GM18498 (cell line): Measurements from ENCODE around the gene LRRC2.
"Not testable (repeated sequence)": the region's sequence is repeated elsewhere in the genome, so short reads cannot be mapped to it uniquely, and the experiment has no call there.

ENCODE experiments used
- ATAC-seq: cut with Tn5 transposase; IDR thresholded peaks from one replicate; pipeline ENCODE4 v1.9.1; 2021; ENCODE audit warnings: mild to moderate bottlenecking, moderate library complexity; ENCODE audit not compliant: unreplicated experiment

The LRRC2 gene

DNA sequence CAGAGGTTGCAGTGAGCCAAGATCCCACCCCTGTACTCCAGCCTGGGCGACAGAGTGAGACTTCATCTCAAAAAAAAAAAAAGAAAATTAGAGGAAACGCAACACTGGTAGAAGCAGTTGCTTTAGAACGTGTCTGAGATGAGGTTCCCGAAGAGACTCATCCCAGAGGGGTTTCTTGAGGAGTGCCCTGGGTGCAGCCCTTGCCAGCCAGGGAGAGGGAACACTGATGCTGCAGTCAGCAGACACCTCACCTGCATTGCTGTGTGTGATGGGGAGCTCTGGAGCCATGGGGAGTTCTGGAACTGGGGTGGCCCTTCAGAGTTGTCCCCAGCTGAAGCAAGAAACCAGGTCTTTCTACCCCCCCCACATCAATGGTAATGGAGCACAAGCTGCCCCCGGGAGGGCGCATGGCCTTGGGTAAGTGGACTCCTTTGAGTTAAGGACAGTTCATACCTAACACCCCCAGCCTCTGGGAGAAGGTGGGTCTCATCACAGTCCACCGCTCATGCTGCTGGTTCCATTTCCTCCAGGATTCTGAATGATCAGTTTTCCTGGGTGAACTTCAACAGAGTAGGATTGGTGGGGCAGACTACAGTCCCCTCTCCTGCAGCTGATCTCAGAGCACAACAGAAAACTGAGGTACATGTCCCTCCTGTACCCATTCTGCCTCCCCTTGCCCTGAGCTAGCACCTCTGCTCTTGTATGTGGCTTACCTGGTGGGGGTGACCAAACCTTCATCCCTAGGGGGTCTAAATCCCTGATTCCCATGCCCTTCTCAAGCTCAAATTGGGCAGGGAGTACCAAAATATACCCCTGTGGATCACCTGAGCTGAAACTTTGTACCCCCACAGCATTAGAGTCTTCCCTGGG, 18.7 kb upstream of the LRRC2 start:
- no peak for ATAC-seq

DNA sequence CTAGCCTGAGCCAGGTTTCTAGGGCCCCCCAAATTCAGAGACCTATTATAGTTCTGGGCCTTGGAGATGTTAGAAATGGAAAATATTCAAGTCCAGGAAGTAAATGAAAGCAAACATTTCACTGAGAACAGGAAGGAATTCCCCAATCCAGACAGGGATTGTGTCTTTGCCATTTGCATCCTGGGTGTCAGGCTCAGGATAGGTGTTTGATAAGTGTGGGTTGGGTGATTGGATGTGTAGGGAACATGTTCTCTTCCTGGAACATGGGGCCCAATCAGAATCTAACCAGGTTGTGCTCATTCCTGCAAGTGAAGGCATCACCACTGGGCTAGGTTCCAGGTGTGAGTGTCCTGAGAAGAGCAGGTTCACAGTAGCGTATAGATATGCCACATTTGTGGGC, 14.6 kb upstream of the LRRC2 start:
- ATAC-seq: no peak

DNA sequence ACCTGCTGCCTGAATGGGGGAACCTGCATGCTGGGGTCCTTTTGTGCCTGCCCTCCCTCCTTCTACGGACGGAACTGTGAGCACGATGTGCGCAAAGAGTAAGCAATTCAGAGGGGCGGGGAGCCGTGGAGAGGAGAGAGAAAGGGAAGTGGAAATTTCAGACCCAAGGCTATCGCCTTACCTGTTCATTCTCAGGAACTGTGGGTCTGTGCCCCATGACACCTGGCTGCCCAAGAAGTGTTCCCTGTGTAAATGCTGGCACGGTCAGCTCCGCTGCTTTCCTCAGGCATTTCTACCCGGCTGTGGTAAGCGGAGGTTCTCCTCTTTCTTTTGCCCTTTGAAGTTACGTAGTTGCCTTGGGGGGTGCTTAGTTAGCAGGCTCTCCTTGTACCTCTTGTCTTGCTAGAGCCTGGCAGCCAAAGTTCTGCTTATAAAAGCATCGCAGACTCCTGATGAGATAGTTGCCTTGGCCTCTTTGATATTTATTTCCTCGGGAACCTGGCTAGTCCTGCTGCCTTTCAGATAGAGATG, 13.7 kb upstream of the LRRC2 start:
- no peak for ATAC-seq

DNA sequence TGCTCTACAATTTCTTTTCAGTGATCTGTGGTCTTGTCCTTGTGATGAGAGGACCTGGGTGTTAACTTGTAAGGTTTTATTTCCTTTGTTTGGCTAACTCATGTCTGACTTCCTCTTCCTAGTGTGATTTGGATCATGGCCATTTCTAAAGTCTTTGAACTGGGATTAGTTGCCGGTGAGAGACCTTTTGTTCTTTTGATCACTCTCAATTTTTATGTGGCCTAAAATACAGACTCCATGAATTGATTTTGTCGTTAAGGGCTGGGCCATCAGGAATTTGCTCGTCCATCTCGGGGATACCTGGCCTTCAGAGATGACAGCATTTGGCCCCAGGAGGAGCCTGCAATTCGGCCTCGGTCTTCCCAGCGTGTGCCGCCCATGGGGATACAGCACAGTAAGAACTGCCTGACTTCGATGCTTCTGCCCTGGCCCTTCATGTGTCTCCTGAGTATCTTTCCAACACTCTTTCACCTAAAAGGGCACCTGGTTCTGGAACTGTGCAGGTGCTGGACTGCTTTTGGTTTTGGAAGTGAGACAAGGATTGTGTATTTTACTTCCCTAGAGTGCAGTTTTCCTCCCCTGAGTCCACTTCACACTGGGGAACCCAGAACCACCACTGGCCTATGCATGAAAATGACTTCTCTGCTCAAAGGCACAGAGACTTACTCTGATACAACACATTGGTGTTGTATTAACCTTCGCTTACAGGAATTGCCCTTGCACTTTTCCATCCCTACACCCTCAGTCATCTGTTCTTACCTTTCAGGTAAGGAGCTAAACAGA, 13.1 kb upstream of the LRRC2 start:
- ATAC-seq: no peak

DNA sequence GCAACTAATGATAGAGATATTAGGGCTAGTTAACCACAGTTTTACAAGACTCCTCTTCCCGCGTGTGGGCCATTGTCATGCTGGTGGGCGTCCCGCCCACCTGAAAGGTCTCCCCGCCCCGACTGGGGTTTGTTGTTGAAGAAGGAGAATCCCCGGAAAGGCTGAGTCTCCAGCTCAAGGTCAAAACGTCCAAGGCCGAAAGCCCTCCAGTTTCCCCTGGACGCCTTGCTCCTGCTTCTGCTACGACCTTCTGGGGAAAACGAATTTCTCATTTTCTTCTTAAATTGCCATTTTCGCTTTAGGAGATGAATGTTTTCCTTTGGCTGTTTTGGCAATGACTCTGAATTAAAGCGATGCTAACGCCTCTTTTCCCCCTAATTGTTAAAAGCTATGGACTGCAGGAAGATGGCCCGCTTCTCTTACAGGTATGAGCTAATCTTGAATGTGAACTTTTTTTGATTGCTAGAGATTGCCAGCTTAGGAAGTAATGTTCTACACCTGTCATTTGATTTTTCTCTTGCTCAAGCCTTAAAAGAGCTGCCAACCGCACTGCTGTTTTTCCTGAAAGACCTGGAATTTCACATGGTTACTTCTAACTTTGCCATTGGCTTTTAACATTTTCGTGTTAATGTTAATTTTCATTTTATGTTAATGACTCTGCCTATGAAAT, 11.6 kb upstream of the LRRC2 start:
- not testable (repeated sequence) for ATAC-seq

DNA sequence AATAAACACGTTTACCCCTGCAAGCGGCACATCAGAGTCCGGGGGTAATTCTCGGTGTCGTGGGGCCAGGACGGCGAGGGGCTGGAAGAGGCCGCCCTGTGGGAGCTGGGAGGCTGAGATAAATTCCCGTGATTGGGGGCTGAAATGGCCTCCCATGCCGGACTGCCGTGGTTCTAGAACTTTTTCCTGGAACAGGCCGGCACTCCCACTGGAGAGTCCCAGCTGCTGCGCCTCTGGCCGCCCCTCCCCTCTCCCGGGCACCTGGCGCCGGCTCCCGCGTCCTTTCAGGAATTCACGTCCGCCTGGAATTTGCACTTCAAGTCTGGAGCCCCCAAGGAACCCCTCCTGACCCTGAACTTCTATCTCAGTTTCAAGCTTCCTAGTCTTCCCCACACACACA, 10.8 kb upstream of the LRRC2 start:
- ATAC-seq: no peak

DNA sequence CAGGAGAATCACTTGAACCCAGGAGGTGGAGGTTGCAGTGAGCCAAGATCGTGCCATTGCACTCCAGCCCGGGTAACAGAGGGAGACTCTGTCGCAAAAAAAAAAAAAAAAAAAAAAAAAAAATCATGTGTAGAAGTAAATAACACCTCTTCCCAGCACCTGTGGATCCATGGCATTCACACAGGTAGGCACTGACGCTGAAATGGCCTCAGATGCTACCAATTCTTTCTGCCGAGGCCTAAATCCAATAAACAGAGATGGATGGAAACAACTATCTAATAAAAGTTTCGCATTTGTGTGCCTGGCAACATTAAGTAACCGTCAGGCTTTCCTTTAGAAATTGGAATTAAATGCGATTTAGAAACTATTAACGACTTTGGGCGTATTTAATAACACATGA, 10.3 kb upstream of the LRRC2 start:
- no peak for ATAC-seq

DNA sequence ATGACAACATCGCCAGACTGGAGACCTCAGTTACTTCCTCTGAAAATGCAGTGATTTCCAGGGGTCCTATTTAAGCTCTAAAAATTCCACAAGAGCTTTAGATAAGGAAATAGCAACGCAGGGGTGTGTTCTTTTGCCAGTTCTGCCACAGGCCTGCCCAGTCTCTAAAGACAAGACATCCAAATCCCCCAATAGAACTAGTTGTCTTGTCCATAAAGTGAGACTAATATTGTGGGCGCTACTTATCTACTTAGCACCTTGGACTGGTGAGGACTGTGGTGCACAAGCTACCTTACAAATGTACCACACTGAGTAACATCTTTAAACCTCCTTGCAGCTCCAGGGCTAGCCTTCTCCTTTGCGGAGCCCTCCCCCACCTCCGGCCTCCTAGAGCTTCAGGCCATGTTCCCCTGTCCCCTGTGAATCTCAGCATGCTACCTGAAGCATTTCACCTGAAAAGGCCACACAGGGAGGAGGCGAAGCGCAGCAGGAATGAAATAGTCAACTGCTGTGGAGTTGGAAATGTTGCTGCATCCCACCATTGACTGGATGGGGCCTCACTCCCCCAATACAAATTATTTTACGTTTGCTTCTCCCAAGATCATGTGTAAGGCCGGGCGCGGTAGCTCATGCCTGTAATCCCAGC, 9.6 kb upstream of the LRRC2 start:
- ATAC-seq: no peak

DNA sequence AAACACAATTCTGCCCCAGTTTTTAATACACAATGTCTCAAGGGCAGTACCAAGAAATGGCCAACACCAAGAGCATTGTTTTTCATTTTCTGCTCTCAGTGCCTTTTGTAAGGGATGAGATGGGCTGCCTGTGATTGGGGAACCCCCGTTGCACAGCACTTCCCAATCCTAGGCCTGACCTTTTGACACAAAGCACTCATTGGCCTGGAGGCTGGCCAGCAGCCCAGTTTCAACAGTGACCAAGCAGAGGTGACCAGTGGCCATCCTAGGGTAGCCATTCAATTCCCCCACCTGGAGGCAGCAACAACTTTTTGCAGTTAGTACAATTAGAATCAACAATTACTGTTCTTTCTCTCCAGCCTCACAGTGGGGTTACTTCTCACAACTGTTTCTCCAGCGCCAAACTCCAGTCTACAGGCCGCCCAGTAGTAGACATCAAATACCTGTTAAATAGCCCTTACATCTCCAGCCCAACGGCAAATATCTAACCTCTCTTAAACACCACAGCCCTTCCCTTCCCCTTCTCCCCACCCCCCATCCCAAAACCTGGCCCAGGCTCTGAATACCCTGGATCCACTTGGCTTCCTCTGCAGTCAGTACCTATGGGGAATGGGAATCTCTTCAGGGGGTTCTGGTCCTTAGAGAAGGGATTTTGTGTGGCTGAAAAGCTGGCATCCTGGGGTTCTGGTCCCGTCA, 8.9 kb upstream of the LRRC2 start:
- ATAC-seq: no peak

DNA sequence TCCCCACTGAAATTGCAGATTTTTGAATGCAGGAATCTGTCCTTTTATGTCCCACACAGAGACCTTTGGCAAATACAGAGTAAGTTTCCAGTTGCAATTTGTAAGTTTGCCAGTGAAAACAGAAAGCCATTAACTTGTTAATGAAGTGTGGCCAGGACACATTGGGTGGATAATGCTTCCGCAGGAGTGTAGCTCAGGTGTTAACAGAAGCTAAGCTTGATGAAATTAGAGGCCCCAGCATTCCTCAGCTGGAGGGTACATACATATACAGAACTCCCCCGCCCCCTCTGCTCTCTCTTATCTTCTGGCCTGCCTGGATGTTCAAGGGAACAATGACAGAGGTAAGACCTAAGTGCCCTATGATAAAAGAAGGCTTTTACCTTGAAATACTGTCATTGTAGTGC, 8.1 kb upstream of the LRRC2 start:
- ATAC-seq: no peak

DNA sequence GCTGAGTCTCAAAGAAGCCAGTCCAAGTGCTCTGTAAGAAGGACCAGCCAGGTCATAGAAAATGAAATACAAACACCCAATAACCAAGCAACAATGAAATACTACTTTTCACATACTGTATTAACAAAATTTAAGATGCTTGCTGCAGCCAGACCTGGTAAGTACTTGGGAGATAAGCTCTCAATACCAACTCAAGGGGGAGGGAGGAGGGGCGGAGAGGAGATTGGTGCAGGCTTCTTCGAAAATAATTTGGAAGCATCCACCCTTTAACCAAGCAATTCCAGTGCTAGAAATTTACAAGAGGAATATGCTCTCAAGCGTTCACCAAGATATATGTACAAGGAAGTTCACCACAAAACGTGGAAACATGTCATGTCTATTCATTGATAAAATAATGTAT, 7.6 kb upstream of the LRRC2 start:
- ATAC-seq: no peak

DNA sequence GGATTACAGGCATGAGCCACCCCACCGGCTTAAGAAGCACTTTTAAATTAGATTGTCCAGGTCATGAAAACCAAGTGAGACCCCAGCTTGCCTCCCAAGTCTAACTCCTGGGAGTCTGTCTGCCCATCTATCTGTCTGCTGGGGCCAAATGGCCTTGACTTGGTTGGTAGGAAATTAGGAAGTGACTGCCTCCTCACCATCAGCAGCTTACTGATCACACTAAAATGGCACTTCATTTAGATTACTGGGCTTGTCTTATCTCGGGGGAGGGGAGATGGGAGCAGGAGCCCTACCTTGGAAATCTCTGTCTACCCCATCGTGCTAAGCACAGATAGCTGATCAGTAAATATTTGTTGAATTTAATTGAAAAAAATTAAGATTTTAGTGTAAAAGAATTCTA, 5.6 kb upstream of the LRRC2 start:
- no peak for ATAC-seq

DNA sequence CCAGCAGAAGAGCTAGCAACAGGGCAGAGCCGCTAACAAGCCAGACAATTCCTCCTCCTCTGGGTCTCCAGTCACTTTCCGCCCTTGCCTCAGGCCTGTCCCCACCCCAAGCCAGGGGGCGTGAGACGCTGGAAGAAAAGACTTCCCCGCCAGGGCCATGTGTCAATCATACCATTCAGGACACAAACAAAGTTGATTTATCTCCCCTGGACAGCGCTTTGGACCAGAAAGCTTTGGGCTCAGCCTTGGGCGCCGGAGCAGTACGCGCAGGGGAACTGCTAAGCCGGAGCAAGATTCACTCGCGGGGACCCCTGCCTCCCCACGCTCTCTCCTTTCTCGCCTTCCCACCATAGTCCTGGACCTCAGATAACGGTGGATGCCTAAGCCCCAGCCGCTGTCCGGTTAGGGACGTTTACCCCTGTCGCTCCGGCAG, 479 bp downstream of the LRRC2 start:
- ATAC-seq: no peak

DNA sequence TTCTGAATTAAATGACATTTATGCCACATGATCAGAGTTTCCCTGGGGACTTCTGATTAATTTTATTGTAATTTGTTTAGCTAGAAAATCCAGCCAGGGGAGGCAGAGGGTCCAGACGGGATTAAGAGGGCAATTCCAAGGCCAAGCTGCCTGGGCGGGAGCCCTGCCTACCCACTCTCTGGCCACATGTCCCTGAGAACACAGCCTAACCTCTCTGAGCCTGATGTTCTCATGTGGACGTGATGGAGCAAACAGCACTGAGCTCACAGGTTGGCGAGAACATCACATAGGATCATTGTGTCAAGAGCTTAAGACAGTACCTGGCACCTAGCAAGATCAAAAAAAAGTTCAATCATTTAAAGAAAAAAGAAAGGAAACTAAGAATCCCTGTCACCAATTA, 1.0 kb downstream of the LRRC2 start:
- no peak for ATAC-seq

DNA sequence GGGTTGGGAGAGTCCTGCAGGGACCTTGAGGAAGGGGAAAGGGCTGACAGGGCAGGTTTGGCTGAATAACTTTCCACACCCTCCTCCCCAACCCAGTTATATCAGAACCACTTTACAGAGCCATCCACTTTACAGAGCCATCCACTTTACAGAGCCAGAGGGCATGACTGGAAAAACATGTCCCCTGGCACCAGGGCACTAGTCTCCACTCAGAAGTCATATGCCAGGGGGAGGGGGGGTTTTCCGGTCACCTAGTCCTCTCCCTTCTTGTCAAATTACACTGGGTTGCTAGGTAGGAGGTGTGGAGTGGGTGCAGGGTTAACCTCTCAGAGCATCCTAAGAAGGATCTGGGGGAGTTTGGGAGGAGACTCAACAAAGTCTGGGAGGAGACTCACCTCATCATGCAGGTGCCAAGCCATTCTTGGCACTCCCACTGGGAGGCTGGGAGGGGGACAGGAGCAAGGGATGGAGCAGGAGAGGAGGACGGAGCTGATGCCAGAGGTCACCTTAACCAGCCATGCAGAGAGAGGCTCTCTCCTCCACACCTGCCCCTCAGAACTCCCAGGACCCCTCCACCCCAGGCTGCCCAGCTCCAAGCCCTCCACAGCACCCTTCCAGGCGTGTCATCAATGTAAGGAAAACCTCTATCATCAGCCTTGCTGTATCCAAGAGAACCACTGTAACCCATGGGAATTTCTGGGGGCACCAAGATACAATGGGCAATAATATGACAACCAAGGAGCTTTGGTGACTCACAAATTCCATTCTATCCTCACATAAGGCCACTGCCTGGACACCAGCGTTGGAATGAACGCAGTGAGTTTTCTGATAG, 1.7 kb downstream of the LRRC2 start:
- no peak for ATAC-seq

DNA sequence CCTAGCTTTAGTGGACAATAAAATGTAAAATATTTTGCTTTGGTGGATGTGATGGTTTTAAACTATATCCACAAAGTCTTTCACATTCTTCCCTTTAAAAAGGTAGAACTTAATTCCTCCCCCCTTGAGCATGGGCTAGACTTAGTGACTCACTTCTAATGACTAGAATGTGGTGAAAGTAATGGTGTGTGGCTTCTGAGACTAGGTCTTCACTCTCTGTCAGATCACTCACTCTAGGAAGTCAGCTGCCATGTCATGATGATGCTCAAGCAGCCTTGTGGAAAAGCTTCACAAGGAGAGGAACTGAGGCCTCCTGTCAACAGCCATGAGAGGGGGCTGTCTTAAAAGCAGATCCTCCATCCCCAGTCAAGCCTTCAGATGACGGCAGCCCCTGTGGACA, 4.2 kb downstream of the LRRC2 start:
- ATAC-seq: no peak

DNA sequence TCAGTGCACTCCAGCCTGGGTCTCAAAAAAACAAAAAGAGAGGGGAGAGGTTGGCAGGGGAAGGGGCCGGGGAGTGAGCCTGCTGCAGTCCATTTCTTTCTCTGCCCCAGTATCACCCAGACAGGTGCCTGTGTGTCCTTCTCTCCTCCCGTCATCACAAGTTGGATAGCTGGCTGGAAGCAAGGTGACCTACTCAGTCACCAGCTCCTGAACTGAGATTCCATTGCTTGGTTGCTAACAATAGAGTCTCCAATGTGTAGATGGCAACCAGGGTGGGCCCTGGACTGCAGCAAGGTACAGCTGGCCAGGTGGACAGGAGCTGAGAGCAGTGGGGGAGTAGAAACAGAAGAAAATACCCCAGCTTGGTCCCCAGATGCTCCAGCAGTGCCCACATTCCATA, 4.6 kb downstream of the LRRC2 start:
- no peak for ATAC-seq

DNA sequence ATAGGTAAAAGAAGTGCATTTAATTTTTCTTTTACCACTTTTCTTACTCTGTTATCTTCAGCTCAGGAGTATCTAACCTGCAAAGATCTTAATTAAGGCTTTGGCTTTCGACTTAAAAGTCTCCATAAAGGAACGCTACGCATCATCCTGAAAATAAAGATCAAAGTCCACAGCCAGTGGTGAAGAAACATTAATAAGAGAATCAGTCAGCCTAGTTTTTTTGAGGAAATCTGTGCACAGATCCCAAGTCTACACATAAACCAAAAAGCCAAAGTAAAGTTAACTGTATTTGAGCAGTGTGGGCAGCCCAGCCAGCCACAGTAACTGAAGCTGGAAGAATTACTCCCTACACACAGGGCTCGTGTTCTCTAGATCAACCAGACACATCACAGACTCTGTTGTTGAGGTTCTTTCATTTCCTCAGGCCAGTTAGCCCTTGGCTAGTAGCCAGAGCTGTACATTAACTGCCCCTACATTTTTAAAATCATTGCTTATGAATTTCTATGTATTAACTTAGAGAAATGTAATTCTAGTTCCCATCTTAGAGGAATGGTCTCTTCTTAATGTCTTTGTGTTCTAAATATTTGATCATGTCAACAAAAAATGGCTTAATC, 6.9 kb downstream of the LRRC2 start:
- no peak for ATAC-seq
